ENCODE measurements around the gene SPTBN1. TPM values are rescaled to one million over a fixed set of nuclear protein-coding genes. Genes with fewer than 3 reads are reported as not detected.
A peak's percentile ranks its signal among the peaks of the same experiment; 100 is the strongest.

Gene SPTBN1
- total RNA-seq, 1 experiment from 2014 or later: 326 TPM

- in situ Hi-C loops (cut with HindIII; ENCODE audit: low pct_unique_long_range_greater_than_20kb, low sequenced_read_pairs): no loop called here
- no peak for DNase-seq (ENCODE audit: low read depth, low spot score)
Measured at GRCh38 chr2:54615832-54616534, 159.9 kb downstream of the SPTBN1 start.

GRCh38 chr2:54617409-54617808 lies 161.3 kb downstream of the SPTBN1 start:
- no peak for DNase-seq (ENCODE audit: low read depth, low spot score)
- in situ Hi-C loops (cut with HindIII; ENCODE audit: low pct_unique_long_range_greater_than_20kb, low sequenced_read_pairs): no loop called here

DNA sequence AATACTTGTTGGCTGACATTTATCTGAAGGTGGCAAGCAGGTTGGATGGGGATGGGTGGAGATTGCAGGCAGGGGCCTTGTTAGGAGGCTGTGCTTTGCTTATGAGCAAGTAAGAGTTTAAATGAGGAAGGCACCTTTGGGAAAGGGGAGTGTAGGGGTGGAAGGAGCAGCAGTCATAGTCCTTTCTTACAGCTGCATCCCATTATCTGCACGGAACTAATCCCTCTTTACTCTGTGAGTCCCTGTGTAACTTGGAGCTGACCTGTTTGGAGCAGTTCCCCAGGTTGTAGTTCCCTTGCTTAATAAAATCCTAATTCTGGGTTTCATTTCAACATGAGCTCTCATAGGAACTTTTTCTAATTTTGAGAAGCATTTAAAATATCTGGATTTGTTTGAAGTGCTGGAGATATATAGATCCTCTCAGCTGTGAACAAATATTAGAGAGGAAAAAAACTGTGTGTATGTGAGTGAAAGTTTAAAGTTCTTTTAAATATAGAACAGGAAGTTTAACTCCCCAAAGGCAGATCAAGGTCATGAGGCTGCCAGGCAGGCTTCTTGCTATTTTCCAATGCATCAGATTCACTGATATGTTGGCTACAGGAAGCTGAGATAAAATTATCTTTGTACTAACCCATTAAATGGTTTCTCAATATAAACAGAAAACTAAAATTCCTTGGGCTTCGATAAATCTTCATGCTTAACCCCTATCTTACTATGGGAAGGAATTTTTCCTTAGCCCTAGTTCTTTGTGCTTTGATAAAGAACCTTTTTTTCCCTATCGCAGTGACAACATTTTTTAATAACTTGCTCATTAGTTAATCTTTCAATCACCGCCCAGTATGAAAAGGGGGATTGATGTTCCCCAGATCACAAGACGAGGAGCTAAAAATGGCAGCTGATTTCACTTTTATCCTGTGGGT lies 162.8 kb downstream of the SPTBN1 start:
- DNase-seq (ENCODE audit: low read depth, low spot score): peak; percentile 35
- in situ Hi-C loops (cut with HindIII; ENCODE audit: low pct_unique_long_range_greater_than_20kb, low sequenced_read_pairs): no loop called here

GRCh38 chr2:54619660-54620231 lies 163.6 kb downstream of the SPTBN1 start:
- DNase-seq (ENCODE audit: low read depth, low spot score): no peak
- in situ Hi-C loops (cut with HindIII; ENCODE audit: low pct_unique_long_range_greater_than_20kb, low sequenced_read_pairs): no loop called here

- DNase-seq (ENCODE audit: low read depth, low spot score): no peak
- in situ Hi-C loops (cut with HindIII; ENCODE audit: low pct_unique_long_range_greater_than_20kb, low sequenced_read_pairs): no loop called here
Measured at GRCh38 chr2:54620948-54621347, 164.8 kb downstream of the SPTBN1 start.

DNA sequence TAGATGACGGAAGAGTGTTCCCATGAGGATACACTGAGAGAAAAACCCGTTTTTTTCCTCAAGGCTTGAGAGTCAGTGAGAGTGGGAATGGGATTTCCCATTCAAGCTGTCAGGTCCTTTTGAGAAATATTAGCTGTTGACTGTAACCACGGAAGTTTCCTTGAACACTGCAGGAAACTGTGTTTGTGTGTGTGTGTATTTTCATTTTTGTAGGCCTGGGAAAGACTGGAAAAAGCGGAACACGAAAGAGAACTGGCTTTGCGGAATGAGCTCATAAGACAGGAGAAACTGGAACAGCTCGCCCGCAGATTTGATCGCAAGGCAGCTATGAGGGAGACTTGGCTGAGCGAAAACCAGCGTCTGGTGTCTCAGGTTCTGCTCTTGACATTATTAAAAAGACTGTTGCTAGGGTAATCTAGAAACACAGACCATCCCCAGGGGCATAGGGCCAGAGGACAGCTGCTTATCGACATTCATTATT lies 168.5 kb downstream of the SPTBN1 start:
- in situ Hi-C loops (cut with HindIII; ENCODE audit: low pct_unique_long_range_greater_than_20kb, low sequenced_read_pairs): no loop called here
- DNase-seq (ENCODE audit: low read depth, low spot score): no peak

GRCh38 chr2:54626131-54626530 lies 170.0 kb downstream of the SPTBN1 start:
- in situ Hi-C loops (cut with HindIII; ENCODE audit: low pct_unique_long_range_greater_than_20kb, low sequenced_read_pairs): no loop called here
- no peak for DNase-seq (ENCODE audit: low read depth, low spot score)

- DNase-seq (ENCODE audit: low read depth, low spot score): no peak
- in situ Hi-C loops (cut with HindIII; ENCODE audit: low pct_unique_long_range_greater_than_20kb, low sequenced_read_pairs): no loop called here
Measured at GRCh38 chr2:54626884-54627283, 170.8 kb downstream of the SPTBN1 start.

DNA sequence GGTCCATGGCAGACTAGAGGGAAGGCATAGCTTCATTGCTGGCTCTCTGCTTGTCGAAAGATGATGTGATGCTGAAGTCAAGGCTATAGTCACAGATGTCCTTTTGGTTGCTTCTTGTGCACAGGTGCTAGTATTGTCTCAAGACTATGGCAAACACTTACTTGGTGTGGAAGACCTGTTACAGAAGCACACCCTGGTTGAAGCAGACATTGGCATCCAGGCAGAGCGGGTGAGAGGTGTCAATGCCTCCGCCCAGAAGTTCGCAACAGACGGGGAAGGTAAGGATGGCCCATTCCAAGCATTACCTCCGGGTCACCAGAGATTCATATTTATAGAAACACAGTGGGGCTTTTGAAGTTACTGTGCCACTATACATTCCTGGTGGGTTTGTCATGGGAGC lies 171.8 kb downstream of the SPTBN1 start:
- in situ Hi-C loops (cut with HindIII; ENCODE audit: low pct_unique_long_range_greater_than_20kb, low sequenced_read_pairs): no loop called here
- DNase-seq (ENCODE audit: low read depth, low spot score): no peak

GRCh38 chr2:54628418-54628817 lies 172.3 kb downstream of the SPTBN1 start:
- DNase-seq (ENCODE audit: low read depth, low spot score): no peak
- in situ Hi-C loops (cut with HindIII; ENCODE audit: low pct_unique_long_range_greater_than_20kb, low sequenced_read_pairs): no loop called here

- in situ Hi-C loops (cut with HindIII; ENCODE audit: low pct_unique_long_range_greater_than_20kb, low sequenced_read_pairs): no loop called here
Measured at GRCh38 chr2:54628957-54629356, 172.8 kb downstream of the SPTBN1 start.

DNA sequence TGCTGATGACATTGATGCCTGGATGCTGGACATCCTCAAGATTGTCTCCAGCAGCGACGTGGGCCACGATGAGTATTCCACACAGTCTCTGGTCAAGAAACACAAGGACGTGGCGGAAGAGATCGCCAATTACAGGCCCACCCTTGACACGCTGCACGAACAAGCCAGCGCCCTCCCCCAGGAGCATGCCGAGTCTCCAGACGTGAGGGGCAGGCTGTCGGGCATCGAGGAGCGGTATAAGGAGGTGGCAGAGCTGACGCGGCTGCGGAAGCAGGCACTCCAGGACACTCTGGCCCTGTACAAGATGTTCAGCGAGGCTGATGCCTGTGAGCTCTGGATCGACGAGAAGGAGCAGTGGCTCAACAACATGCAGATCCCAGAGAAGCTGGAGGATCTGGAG lies 173.3 kb downstream of the SPTBN1 start:
- DNase-seq (ENCODE audit: low read depth, low spot score): no peak
- in situ Hi-C loops (cut with HindIII; ENCODE audit: low pct_unique_long_range_greater_than_20kb, low sequenced_read_pairs): no loop called here

More at GRCh38 chr2:54628957-54629356, 172.8 kb downstream of the SPTBN1 start:
- no peak for DNase-seq (ENCODE audit: low read depth, low spot score)

GRCh38 chr2:54629914-54630857 lies 174.1 kb downstream of the SPTBN1 start:
- in situ Hi-C loops (cut with HindIII; ENCODE audit: low pct_unique_long_range_greater_than_20kb, low sequenced_read_pairs): no loop called here
- no peak for DNase-seq (ENCODE audit: low read depth, low spot score)

GRCh38 chr2:54630858-54631497 lies 174.9 kb downstream of the SPTBN1 start:
- in situ Hi-C loops (cut with HindIII; ENCODE audit: low pct_unique_long_range_greater_than_20kb, low sequenced_read_pairs): no loop called here

DNA sequence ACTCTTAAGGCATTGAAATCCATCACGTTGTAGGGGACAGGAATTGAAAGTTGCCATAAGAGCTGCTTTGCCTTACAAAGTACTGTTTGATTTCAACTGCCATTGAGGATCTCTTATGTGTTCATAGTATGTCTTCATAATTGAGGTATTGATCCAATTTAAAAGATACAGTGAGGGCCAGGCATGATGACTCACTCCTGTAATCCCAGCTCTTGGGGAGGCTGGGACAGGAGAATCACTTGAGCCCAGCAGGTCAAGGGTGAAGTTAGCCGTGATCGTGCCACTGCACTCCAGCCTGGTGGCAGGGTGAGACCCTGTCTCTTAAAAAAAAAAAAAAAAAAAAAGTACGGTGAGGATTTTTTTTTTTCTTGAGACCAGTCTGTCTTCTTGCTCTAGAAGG lies 175.6 kb downstream of the SPTBN1 start:
- no peak for DNase-seq (ENCODE audit: low read depth, low spot score)
- in situ Hi-C loops (cut with HindIII; ENCODE audit: low pct_unique_long_range_greater_than_20kb, low sequenced_read_pairs): no loop called here

More at GRCh38 chr2:54630858-54631497, 174.9 kb downstream of the SPTBN1 start:
- DNase-seq (ENCODE audit: low read depth, low spot score): no peak

- in situ Hi-C loops (cut with HindIII; ENCODE audit: low pct_unique_long_range_greater_than_20kb, low sequenced_read_pairs): no loop called here
- DNase-seq (ENCODE audit: low read depth, low spot score): no peak
Measured at GRCh38 chr2:54632733-54633692, 176.9 kb downstream of the SPTBN1 start.

All from SK-MEL-5 (cell line).